ENCODE data around the gene ETFA.

DNA sequence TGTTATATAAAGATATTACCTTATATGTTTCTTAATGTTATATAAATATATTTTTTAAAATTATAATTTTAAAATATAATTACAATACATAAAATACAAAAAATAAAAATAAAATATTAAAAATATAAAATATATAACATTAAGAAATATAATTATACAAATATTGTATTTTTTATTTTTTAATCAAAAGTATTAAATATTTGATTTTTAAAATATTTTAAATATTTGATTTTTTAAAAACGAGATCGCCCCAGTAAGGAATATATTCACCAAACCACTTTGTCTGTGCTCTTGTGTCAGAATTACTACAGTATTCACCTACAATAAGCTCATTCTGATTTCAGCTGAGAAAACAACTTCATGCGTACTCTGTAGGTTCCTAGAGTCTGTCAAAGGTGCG, 89.1 kb downstream of the ETFA start:
- TF ChIP-seq, protein P1, sequence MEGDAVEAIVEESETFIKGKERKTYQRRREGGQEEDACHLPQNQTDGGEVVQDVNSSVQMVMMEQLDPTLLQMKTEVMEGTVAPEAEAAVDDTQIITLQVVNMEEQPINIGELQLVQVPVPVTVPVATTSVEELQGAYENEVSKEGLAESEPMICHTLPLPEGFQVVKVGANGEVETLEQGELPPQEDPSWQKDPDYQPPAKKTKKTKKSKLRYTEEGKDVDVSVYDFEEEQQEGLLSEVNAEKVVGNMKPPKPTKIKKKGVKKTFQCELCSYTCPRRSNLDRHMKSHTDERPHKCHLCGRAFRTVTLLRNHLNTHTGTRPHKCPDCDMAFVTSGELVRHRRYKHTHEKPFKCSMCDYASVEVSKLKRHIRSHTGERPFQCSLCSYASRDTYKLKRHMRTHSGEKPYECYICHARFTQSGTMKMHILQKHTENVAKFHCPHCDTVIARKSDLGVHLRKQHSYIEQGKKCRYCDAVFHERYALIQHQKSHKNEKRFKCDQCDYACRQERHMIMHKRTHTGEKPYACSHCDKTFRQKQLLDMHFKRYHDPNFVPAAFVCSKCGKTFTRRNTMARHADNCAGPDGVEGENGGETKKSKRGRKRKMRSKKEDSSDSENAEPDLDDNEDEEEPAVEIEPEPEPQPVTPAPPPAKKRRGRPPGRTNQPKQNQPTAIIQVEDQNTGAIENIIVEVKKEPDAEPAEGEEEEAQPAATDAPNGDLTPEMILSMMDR (IDR thresholded peaks at IDR 0.05) = no peak
- TF ChIP-seq EP300 (IDR thresholded peaks at IDR 0.05) = no peak

Measured in sigmoid colon (tissue), 4 donors.